RWPE2 (cell line): Measurements from ENCODE around the gene KATNIP.

ENCODE experiments used
- ATAC-seq: fragments of 200-7000 bp; cut with Tn5 transposase; 3 replicates; pipeline ENCODE4 v1.9.1; 2021; ENCODE audit warnings: low read depth
- DNase-seq: peaks from one replicate; pipeline ENCODE4 v3.0.0-alpha.2; 2020; ENCODE audit warnings: low spot score
- H3K27ac ChIP-seq: fragments of 450-650 bp; 2 replicates; pipeline ENCODE4 v1.5.1; 2017; ENCODE audit warnings: mild to moderate bottlenecking; ENCODE audit not compliant: poor library complexity, severe bottlenecking
- H3K27me3 ChIP-seq: fragments of 250-450 bp; sonication (Bioruptor Pico); 2 replicates; pipeline ENCODE4 v1.5.1; 2021; ENCODE audit warnings: mild to moderate bottlenecking, moderate library complexity; ENCODE audit not compliant: insufficient read depth, poor library complexity, severe bottlenecking
- H3K36me3 ChIP-seq: fragments of 250-450 bp; sonication (Bioruptor Pico); 2 replicates; pipeline ENCODE4 v1.5.1; 2020; ENCODE audit warnings: low read depth, mild to moderate bottlenecking, moderate library complexity
- H3K4me1 ChIP-seq: fragments of 250-450 bp; sonication (Bioruptor Pico); 2 replicates; pipeline ENCODE4 v1.5.1; 2021; ENCODE audit warnings: mild to moderate bottlenecking, moderate library complexity; ENCODE audit not compliant: insufficient read depth, poor library complexity, severe bottlenecking
- H3K4me3 ChIP-seq: fragments of 250-450 bp; sonication (Bioruptor Pico); 2 replicates; pipeline ENCODE4 v1.5.1; 2021; ENCODE audit warnings: mild to moderate bottlenecking, moderate library complexity; ENCODE audit not compliant: severe bottlenecking
- H3K9me3 ChIP-seq: fragments of 250-450 bp; sonication (Bioruptor Pico); 2 replicates; pipeline ENCODE4 v1.5.1; 2021; ENCODE audit warnings: mild to moderate bottlenecking, moderate library complexity; ENCODE audit not compliant: severe bottlenecking
- CTCF ChIP-seq: fragments of 450-650 bp; IDR thresholded peaks from one replicate; pipeline ENCODE4 v1.5.1; 2017; ENCODE audit warnings: mild to moderate bottlenecking, moderate library complexity; ENCODE audit not compliant: poor library complexity, severe bottlenecking

KATNIP gene

GRCh38 chr16:27595993-27596392 lies 46.0 kb downstream of the KATNIP start:
- TF ChIP-seq CTCF: no peak
- H3K27ac ChIP-seq: no peak overlapping the region

GRCh38 chr16:27596411-27596810 lies 46.5 kb downstream of the KATNIP start:
- no peak for TF ChIP-seq CTCF
- no peak overlapping the region for H3K27ac ChIP-seq

More at GRCh38 chr16:27595993-27596392, 46.0 kb downstream of the KATNIP start:
- DNase-seq (no peak), ATAC-seq (no peak)
- no peaks in the 10 kb centered on the region for H3K4me1 ChIP-seq
- no peaks in the 10 kb centered on the region for H3K27me3 ChIP-seq
- H3K4me3 ChIP-seq: no peak overlapping the region
- H3K36me3 ChIP-seq: no peaks in the 10 kb centered on the region
- no peaks in the 10 kb centered on the region for H3K9me3 ChIP-seq

GRCh38 chr16:27597361-27597760 lies 47.4 kb downstream of the KATNIP start:
- Histone ChIP-seq H3K27me3 (no peaks in the 10 kb centered on the region), H3K9me3 (no peaks in the 10 kb centered on the region), H3K27ac (no peak overlapping the region), H3K4me1 (no peaks in the 10 kb centered on the region), H3K36me3 (no peaks in the 10 kb centered on the region), H3K4me3 (no peak overlapping the region)
- ATAC-seq (no peak), DNase-seq (no peak)
- no peak for TF ChIP-seq CTCF

More at GRCh38 chr16:27596411-27596810, 46.5 kb downstream of the KATNIP start:
- Histone ChIP-seq H3K4me3 (no peak overlapping the region), H3K27me3 (no peaks in the 10 kb centered on the region), H3K9me3 (no peaks in the 10 kb centered on the region), H3K36me3 (no peaks in the 10 kb centered on the region), H3K4me1 (no peaks in the 10 kb centered on the region)
- DNase-seq (no peak), ATAC-seq (no peak)

GRCh38 chr16:27598220-27598619 lies 48.3 kb downstream of the KATNIP start:
- no peak for ATAC-seq

More at GRCh38 chr16:27598220-27598619, 48.3 kb downstream of the KATNIP start:
- no peak for DNase-seq
- H3K36me3 ChIP-seq: no peaks in the 10 kb centered on the region
- no peaks in the 10 kb centered on the region for H3K9me3 ChIP-seq
- H3K4me1 ChIP-seq: no peaks in the 10 kb centered on the region
- H3K4me3 ChIP-seq: no peak overlapping the region
- no peaks in the 10 kb centered on the region for H3K27me3 ChIP-seq
- H3K27ac ChIP-seq: no peak overlapping the region
- no peak for TF ChIP-seq CTCF
